Activated CD8-positive, alpha-beta memory T cell treated with anti-CD3 and anti-CD28 coated beads, Interleukin-2, amount 50 U/mL, for 1 hour (primary cell): Measurements from ENCODE around the gene APOC4.

ENCODE experiments used
- DNase-seq: peaks from one replicate; pipeline ENCODE4 v3.0.0-alpha.2; 2020; ENCODE audit errors: extremely low read depth

APOC4 gene

DNA sequence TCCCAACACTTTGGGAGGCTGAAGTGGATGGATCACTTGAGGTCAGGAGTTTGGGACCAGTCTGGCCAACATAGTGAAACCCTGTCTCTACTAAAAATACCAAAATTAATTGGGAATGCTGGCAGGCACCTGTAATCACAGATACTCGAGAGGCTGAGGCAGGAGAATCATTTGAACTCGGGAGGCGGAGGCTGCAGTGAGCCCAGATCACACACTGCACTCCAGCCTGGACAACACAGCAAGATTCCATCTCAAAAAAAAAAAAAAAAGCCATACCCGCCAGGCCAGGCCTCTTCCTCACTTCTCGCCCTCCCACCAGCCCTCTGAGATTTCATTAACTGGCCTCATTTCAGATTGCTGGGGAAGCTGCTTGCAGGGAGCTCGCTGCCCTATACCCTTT is 51.5 kb downstream of the APOC4 start:
- no peak for DNase-seq

DNA sequence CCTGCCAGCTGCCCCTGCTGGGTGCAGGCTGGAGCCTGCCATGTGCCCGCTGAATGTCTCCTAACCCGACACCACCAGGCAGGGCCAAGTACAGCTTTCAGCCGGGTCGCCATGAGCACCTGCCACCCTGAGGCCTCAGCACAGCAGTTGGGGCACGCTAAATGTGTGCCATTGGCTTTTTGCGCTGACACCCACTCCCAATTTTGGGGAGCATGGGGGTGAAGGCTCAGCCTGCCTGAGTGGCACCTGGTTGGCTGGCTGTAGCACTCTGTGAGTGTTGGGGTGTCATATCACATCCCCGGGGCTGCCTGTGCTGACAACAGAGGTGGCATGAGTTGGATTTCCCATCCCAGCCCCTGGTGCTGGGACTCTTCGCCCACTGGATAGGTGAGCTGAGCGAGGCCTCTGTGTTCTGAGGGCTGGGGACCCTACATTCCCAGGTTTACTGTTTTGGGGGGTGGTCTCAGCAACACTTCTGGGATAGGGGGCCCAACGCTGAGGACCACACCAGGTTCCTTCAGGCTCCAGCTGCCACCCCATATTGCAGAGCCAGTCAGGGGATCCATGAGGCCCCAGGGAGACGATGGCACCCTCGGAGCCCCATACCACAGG is 52.0 kb downstream of the APOC4 start:
- DNase-seq, result no peak
